Astrocyte of the hippocampus (primary cell): Measurements from ENCODE around the gene PRRC2A.
"Not testable (repeated sequence)": the region's sequence is repeated elsewhere in the genome, so short reads cannot be mapped to it uniquely, and the experiment has no call there.

Experiments used
- DNase-seq: peaks from one replicate; pipeline ENCODE4 v3.0.0; 2011; ENCODE audit warnings: low read depth, low spot score

The PRRC2A gene

GRCh38 chr6:31585491-31585890 lies 35.0 kb upstream of the PRRC2A start:
- DNase-seq, result no peak

GRCh38 chr6:31586008-31586407 lies 34.5 kb upstream of the PRRC2A start, which contains the start of gene LST1:
Gene LST1, plus strand, starts transcription at chr6:31586277. Its CDS starts 1,023 bp downstream, at chr6:31587300.
- no peak for DNase-seq

GRCh38 chr6:31586599-31587281 lies 33.8 kb upstream of the PRRC2A start:
- DNase-seq, result no peak

- DNase-seq, result no peak
These were observed 32.4 kb upstream of the PRRC2A start for GRCh38 chr6:31587791-31588777.

GRCh38 chr6:31588871-31589650 lies 31.5 kb upstream of the PRRC2A start:
- DNase-seq, result no peak

- not testable (repeated sequence) for DNase-seq
These were observed 29.8 kb upstream of the PRRC2A start for GRCh38 chr6:31590691-31591090.

GRCh38 chr6:31592396-31592771 lies 28.1 kb upstream of the PRRC2A start:
- no peak for DNase-seq

GRCh38 chr6:31597006-31597405 lies 23.5 kb upstream of the PRRC2A start:
- DNase-seq, result peak; percentile 27

GRCh38 chr6:31607317-31607716 lies 13.2 kb upstream of the PRRC2A start:
- no peak for DNase-seq

- no peak for DNase-seq
These were observed 10.8 kb upstream of the PRRC2A start for GRCh38 chr6:31609519-31610406.

- DNase-seq, result no peak
These were observed 9.5 kb upstream of the PRRC2A start for GRCh38 chr6:31610968-31611367.

GRCh38 chr6:31614075-31614619 lies 6.4 kb upstream of the PRRC2A start:
- no peak for DNase-seq

- DNase-seq, result no peak
These were observed 5.6 kb upstream of the PRRC2A start, which contains the start of gene AIF1 for GRCh38 chr6:31614684-31615578. Gene AIF1, plus strand, starts transcription at chr6:31615234. Its CDS starts 96 bp downstream, at chr6:31615330.

- DNase-seq, result no peak
These were observed 4.8 kb upstream of the PRRC2A start for GRCh38 chr6:31615748-31616147.

GRCh38 chr6:31617010-31617409 lies 3.5 kb upstream of the PRRC2A start:
- no peak for DNase-seq

- DNase-seq, result peak; percentile 99
These were observed 520 bp upstream of the PRRC2A start for GRCh38 chr6:31619805-31620585.

GRCh38 chr6:31621320-31621939 lies 915 bp downstream of the PRRC2A start:
- peak; percentile 21 for DNase-seq

- peak; percentile 44 for DNase-seq
These were observed 1.5 kb downstream of the PRRC2A start for GRCh38 chr6:31621991-31622390.
